Bone marrow (tissue), 2 donors: Measurements from ENCODE around the gene CASP8.

Experiments
- DNase-seq, 2 donors: peaks; one replicate each; lab custom pipeline; 2025; lab: John Stamatoyannopoulos, UW

CASP8 gene

GRCh38 chr2:201242571-201243277, 17.6 kb upstream of the CASP8 start:
- peak in 1 of 2 donors; percentile 28 for DNase-seq

- DNase-seq = no peak
These were observed 15.5 kb upstream of the CASP8 start for GRCh38 chr2:201244829-201245228.

DNA sequence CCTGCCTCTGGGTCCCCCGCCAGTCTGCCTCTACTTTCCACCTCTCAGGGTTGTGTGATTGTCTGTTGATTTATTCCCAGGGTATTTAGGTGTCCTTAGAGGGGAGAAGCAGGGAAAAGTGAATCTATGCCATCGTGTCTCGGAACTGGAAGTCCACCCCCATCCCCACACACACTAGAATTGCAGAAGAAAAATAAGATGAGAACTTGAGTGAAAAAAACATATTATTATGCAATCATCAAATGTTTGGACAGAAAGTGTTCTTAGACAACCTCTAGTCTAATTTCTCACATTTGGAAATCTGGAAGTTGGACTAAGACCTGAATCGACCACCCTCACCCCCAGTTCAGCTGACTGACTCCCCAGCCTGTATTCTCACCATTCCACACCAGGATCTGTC, 14.1 kb upstream of the CASP8 start:
- no peak for DNase-seq

DNA sequence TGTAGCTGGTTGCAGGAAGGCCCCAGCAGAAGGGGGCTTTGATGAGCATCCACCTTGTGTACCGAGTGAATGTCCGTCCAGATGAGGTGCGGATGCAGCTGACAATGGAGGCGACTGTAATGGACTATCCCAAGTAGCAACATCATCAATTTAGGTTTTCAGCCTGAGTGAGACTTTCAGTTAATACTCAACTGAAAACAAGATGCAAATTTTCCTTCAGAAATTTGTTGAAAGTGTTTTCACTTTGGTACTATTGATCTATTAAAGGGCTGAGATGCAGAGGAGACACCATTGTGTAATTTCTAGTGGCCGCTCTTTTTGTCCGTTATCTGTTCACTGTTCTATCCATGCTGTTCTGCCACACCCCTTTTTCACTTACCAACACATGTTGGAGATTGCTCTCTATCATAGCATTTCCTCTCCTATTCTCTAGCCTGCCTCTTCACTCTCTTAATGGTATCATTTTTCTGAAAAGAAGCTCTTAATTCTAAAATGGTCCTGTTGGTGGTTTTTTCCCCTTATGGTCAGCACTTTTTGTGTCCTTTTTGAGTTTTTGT, 12.0 kb upstream of the CASP8 start:
- no peak for DNase-seq

DNA sequence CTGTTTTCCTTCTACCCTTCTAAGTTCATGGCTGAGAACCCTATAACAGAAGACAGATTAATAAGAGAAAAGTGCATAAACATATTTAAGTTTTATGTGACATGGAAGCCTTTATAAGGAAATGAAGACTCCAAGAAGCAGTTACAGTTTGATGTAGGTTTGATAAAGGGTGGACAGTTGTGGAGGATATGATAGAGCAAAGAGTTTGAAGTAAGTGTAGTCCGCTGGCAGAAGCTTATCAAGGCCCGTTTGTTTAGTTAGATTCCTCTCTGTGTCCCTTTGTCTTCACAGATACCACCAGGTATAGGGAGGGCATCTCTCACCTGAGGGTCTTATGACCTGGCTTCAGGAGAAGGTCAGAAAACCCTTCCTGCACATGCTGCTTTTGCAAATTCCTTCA, 10.4 kb upstream of the CASP8 start:
- no peak for DNase-seq

DNA sequence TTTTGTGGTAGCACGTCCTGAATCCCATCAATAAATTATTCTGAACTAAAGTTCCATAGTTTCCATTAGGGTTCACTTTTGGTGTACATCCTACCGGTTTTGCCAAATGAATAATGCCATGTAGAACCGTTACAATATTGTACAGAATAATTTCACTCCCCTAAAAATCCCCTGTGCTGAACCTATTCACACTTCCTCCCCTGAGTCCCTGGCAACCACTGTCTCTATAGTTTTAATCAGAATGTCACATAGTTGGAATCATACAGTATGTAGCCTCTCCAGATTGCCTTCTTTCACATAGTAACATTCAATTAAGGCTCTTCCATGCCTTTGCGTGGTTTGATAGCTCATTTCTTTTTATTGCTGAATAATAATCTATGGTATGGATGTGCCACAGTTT, 9.6 kb upstream of the CASP8 start:
- no peak for DNase-seq

DNA sequence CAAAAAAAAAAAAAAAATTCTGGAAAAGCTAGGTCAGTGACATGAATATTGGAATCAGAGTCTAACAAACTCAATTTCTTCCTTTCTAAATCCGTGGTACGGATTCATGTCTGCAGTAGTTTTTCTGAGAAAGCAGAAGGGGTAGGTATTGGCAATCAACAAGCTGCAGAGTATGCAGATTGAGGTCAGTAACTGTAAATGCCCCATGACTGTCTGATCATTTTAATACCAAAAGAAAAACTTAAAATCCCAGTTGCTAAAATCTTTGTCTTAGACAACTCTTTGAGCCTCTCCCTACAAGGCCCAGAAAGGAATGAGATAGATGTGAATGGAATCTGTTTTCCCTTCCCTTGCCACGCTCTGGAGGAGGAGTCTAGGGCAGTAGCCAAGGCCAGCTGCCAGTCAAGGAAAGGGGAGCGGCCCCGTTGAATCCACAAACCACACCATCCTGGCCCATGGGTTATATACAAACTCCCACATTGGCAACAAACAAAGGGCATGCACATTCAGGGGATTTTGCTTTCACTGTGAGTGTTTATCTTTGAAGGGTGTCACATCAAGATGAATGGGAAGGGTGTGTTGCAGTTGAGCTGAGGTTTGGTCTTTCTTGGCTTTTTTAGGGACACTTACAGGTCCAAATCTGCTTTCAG, 6.1 kb upstream of the CASP8 start:
- DNase-seq = no peak

- no peak for DNase-seq
These were observed 4.8 kb upstream of the CASP8 start for GRCh38 chr2:201255408-201256033.

DNA sequence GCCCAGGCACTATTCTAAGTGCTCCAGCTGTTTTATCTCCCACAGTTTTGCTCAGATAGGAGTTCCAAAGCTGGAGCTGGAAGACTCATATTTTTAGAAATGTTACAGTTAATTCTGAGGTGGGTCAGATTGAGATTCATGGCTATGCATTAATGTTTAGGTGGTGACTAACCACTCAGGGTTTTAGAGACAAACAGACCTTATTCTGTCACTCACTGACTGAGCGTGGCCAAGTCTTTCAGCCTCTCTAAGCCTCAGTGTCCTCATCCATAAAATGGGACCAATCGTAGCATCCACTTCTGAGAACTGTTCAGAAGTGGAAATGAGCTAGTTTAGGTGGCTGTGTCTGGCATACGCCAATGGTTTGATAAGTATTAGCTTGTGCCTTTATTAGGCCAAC, 4.3 kb upstream of the CASP8 start:
- no peak for DNase-seq

DNA sequence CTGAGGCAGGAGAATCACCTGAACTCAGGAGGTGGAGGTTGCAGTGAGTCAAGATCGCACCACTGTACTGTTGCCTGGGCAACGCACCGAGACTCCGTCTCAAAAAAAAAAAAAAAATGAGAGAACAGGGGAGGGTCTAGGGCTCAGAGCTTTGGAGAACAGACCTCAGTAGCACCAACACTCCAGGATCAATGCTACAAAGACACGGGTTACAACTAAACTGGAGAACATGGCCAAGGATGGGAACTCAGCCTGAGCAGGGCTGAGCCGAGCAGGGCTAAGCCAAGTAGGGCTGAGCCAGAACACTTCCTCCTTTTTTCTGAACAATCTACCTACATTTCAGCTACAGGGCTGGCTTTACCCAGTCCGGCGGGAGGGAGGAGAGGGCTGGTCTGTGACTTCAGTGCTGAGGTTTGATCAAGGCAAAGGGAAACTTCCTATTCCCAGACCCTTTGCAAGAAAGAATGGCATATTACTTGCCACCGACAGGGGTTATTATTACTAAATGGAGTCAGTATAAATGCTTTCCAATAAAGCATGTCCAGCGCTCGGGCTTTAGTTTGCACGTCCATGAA, 2.9 kb upstream of the CASP8 start:
- DNase-seq = peak; percentile 36 to 88

DNA sequence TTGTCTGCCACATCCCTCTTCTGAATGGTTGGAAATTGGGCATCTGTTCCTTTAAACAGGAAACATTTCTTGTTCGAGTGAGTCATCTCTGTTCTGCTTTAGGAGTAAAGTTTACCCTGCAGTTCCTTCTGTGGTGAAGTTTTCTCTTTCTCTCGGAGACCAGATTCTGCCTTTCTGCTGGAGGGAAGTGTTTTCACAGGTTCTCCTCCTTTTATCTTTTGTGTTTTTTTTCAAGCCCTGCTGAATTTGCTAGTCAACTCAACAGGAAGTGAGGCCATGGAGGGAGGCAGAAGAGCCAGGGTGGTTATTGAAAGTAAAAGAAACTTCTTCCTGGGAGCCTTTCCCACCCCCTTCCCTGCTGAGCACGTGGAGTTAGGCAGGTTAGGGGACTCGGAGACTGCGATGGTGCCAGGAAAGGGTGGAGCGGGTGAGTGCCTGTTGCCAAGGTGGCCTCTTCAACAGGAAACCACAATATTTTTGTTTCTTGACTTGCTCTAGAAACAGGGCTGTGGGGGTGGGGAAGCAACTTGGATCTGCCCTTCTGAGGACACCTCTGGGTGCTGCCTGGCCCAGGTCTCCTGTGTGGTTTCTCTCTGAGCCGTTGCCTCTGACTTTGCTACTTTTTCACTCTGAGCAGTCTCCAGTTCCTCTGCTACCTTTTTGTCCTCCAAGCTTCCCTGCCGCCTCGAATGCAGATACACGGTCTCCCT, 2.2 kb upstream of the CASP8 start:
- peak; percentile 72 to 94 for DNase-seq

GRCh38 chr2:201258666-201259615, 1.4 kb upstream of the CASP8 start:
- no peak for DNase-seq

- DNase-seq = no peak
These were observed 1.1 kb downstream of the CASP8 start for GRCh38 chr2:201261471-201261870.

DNA sequence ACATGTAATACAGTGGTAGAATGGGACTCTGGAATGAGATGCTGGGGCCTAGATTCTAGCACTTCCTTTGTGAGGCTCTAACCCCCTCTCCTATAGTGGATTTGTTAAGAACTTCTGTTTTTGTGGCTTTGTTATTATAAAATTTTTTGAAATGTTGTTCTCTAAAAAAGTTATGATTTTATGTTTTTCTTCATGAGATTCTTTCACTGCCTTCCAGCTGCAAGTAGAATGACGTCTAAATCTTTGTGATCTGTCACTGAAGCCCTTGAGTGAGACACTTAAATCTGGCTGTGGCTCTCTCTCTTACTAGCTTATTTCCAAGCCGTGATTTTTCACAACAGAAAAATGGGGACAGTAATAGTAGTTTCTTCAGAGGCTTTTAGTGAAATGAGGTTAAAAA, 1.6 kb downstream of the CASP8 start:
- DNase-seq = no peak

DNA sequence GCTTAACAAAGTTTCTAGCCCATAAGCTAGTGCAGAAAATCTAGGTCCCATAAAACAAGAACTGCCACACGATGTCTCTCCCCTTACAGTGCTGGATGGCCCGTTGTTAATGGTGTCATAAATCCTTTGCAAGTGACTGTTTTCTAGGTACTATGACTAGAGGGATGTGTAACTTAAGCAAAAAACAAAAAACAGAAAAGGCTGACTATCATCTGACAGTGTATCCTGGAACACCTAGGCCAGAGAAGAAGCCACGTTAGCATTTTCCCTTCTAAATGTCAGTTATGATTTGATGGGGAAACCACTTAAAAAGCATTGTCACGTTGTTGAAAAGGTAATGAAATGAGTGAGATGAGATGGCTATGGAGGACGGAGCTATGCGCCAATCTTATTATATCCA, 2.4 kb downstream of the CASP8 start:
- DNase-seq = no peak

DNA sequence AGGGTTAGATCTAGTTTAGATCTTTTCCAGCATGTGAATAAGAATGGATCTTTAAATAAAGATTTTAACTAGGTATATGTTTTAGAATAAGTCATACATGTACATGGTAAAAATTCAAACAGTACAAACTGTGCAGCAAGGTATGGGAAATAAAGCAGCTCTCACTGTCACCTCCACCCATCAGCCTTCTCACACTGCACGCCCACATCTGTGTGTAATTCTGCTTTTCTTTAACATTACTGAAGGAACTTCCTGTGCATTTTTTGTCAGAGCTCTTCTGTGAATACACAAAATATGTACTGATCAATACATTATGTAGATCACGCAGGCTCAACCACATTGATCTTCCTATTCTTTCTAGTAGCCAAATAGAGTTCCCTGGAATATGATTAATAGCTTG, 3.4 kb downstream of the CASP8 start:
- DNase-seq = peak in 1 of 2 donors; percentile 1

- no peak for DNase-seq
These were observed 4.3 kb downstream of the CASP8 start for GRCh38 chr2:201264472-201265173.

GRCh38 chr2:201266629-201267028, 6.3 kb downstream of the CASP8 start:
- DNase-seq = no peak

DNA sequence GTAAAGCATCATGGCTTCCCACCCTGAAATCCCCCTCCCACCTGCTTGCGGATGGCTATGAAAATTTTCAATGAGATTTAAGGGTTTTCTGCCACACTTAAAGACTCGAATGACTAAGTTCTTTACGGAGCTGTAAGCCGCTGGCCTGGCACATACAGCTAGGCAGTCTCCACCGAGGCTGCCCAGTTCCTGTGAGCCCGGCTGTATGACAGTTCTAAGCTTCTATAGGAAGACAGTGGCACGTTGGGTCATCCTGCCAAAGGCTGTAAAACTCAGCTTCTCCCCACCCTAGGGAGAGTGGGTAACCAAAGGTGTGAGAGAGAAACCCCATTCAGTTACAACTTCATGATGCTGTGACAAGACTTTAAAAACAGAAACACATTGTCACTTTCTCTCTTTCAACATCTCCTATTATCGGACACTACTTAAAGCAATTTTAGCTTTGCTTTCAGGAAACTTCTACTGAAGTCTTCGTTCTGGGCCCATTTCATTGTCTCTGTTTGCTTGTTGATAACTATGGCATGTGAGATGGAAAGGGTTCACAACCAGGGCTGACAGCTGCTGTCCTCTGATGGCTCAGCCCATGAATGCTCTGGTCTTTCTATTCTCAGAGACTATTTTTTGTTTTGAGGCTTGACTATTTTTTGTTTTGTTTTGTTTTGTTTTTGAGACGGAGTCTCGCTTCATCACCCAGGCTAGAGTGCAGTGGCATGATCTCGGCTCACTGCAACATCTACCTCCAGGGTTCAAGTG, 7.1 kb downstream of the CASP8 start:
- no peak for DNase-seq

DNA sequence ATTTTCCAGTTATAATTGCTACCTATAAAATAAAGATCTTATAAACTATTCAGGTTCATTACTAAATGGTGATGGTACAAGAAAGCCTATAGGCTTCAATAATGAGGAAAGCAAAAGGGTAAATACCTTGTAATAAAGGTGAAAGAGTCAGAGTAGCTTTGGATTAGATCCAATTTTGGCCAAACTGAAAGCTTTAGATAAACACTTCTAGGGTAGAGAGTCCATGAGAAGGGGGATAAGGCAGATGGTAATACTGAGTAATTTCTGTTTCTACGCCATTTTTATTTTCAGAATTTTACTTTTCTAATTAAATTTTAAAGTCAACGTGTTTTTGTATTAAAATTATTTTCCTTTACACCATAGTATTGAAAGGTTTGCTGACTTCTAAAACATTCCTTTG, 9.4 kb downstream of the CASP8 start:
- no peak for DNase-seq
